BLaER1 (cell line): ENCODE results near the gene EFTUD2.

Source experiments
- H3K27ac ChIP-seq: shearing (Covaris generic); formaldehyde crosslinking; 2 replicates; pipeline ENCODE4 v1.8.1; 2022
- H3K27me3 ChIP-seq: shearing (Covaris generic); formaldehyde crosslinking; 2 replicates; pipeline ENCODE4 v1.8.1; 2022
- H3K36me3 ChIP-seq: shearing (Covaris generic); formaldehyde crosslinking; 2 replicates; pipeline ENCODE4 v1.8.1; 2022
- H3K4me1 ChIP-seq: shearing (Covaris generic); formaldehyde crosslinking; 2 replicates; pipeline ENCODE4 v1.8.1; 2022
- H3K4me2 ChIP-seq: shearing (Covaris generic); formaldehyde crosslinking; 2 replicates; pipeline ENCODE4 v1.8.1; 2022
- H3K4me3 ChIP-seq: shearing (Covaris generic); formaldehyde crosslinking; 2 replicates; pipeline ENCODE4 v1.8.1; 2022
- H3K9ac ChIP-seq: shearing (Covaris generic); formaldehyde crosslinking; 2 replicates; pipeline ENCODE4 v1.8.1; 2022
- H3K9me3 ChIP-seq: shearing (Covaris generic); formaldehyde crosslinking; 2 replicates; pipeline ENCODE4 v1.8.1; 2022
- H4K20me1 ChIP-seq: shearing (Covaris generic); formaldehyde crosslinking; 2 replicates; pipeline ENCODE4 v1.8.1; 2022
- Cebpa-rat ChIP-seq: shearing (Covaris generic); IDR thresholded peaks from 2 replicates; pipeline ENCODE4 v1.8.1; 2022

Gene EFTUD2

DNA sequence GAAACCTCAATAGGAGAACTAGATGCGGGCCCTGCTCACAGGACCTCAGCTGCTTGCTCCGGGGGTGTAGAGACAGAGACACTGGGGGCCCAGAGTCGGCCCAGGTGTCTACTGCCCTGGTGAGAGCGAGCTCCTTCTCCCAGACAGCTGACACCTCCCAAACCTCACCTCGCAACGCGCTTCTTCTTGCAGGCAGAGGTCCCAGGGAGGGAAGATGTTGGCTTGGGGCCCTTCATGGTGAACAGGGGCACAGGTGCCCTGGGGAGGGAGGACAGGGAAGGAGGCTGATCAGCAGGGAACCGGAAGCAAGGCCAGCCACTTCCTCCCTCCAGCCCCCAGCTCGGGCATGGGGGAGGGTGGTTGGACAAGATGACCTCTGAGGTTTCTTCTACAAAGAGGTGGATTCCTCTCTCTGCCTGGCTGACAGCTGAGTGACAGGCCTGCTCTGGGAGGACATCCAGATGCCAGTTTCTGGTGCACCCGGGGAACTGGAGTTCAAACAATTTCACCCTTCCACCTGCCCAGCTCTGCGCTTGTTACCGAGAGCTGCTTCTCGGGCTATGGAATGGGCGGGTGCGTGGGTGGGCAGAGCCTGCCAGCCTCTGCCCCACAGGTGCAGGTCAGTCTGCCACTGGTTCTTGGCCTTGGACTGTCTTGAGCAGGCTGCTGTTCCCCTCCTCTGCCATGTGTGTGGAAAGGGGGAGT, 27.7 kb upstream of the EFTUD2 start:
- no peak overlapping the region for H3K4me2 ChIP-seq
- no peaks in the 10 kb centered on the region for H3K9me3 ChIP-seq
- H3K4me1 ChIP-seq: peaks cover 10% of the 10 kb centered on the region
- no peak overlapping the region for H3K4me3 ChIP-seq
- no peaks in the 10 kb centered on the region for H3K27me3 ChIP-seq
- H4K20me1 ChIP-seq: peaks cover 22% of the 10 kb centered on the region; the same call in 1 of the 2 replicates
- H3K36me3 ChIP-seq: peaks cover 78% of the 10 kb centered on the region
- no peak for TF ChIP-seq Cebpa-rat
- no peak overlapping the region for H3K9ac ChIP-seq
- no peak overlapping the region for H3K27ac ChIP-seq

DNA sequence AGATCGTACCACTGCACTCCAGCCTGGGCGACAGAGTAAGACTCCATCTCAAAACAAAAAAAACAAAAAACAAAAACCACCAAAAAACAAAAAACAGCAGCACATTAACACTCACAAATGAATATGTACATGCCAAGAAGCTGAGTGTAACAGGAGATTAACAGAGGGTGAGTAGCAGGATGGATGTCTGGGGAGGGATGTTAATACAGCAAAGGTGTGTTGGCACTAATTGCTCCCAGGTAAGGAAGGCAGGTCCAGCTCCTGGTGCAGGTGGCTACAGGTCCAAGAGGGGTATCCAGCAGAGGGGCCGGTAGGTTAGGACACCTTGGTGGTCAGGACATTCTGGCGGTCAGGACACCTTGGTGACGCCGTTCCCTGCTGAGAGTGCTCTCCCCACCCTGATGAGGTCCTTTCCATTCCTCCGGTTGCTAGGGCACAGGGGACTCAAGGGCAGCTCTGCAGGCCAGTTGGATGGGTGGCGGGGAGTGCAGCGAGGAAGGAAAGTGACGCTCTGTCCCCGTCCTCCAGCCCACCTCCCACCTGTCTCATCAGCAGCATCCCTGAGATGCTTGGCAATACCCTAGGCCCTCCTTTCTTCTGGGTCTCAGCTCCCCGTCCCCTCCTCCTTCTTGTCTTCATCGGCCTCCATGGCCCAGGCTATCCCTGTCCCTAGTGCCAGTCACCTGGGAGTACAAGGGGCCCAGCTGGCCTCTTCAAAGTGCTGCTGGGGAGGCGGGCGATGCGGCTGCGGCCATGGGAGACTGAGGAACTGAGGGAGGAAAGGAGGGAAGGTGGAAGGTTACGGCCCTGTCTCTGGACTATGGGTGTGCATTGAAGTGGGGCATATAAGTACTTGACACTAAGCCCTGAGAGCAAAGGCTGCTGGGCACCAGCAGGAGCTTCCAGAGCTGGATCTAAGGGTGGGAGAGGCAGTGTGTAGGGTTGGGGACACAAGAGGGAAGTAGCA, 26.8 kb upstream of the EFTUD2 start:
- Histone ChIP-seq H3K9me3 (no peaks in the 10 kb centered on the region), H3K9ac (no peak overlapping the region), H3K4me1 (peaks cover 19% of the 10 kb centered on the region), H4K20me1 (peaks cover 22% of the 10 kb centered on the region; the same call in 1 of the 2 replicates), H3K27ac (no peak overlapping the region), H3K27me3 (no peaks in the 10 kb centered on the region), H3K4me2 (no peak overlapping the region), H3K36me3 (peaks cover 68% of the 10 kb centered on the region), H3K4me3 (no peak overlapping the region)
- no peak for TF ChIP-seq Cebpa-rat

DNA sequence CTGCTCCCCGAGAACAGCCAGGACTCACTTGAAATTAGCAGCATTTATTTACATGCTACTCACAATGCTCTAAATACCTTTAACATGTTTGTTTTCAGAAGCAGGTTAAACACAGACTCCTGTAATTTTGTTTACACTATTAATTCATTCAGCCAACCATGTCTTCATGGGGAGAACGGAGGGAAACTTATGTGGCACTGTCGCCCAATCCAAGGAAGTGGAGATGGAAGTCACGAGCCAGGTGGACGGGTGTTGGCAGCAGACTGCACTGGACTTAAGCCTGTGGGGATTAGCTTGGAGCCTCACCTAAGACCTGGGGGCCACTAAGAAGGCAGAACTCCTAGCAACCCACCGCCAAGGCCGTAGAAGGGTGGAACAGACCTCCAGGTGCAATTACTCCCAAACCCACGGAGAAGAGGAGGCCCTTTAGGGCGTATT, 24.9 kb upstream of the EFTUD2 start:
- H3K4me2 ChIP-seq: no peak overlapping the region
- no peak overlapping the region for H3K27ac ChIP-seq
- H3K9ac ChIP-seq: no peak overlapping the region
- H3K36me3 ChIP-seq: peaks cover 49% of the 10 kb centered on the region
- H3K27me3 ChIP-seq: no peaks in the 10 kb centered on the region
- peaks cover 36% of the 10 kb centered on the region for H3K4me1 ChIP-seq
- TF ChIP-seq Cebpa-rat: no peak
- H3K4me3 ChIP-seq: no peak overlapping the region
- H4K20me1 ChIP-seq: peaks cover 19% of the 10 kb centered on the region; the same call in 1 of the 2 replicates
- H3K9me3 ChIP-seq: no peaks in the 10 kb centered on the region

DNA sequence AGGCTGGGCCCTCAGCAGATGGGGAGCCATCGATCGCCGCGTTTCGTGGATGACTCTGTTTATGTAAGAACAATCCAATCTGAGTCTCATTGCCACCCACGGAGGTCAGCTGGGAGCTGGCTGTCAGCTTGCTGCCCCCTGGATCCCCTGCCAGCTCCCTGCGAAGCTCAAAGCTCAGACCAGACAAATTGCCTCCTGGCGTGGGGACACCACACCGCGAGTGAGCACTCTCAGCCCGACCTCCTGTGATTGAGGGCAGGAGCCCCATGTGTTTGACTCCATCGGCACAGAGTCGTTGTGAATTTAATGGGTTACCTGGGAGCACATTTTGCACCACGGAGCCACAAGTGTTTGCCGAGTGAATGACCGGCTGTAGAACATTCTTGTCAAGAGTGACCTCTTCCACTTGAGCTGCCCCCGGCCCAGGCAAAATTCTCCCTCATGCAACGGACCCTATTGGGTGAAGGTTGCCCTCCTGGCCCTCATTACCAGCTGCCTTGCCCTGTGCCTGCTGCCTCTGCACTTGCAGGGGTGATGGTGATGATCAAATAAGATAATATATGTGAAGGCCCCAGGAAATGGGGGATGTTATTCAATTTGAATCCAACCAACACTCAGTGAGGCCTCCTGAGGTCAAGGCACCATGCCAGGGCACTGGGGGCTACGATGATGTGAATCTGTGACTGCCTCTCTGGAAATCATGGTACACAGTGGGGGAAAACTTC, 23.7 kb upstream of the EFTUD2 start:
- no peak overlapping the region for H3K4me2 ChIP-seq
- peaks cover 36% of the 10 kb centered on the region for H3K4me1 ChIP-seq
- H3K4me3 ChIP-seq: no peak overlapping the region
- no peak overlapping the region for H3K27ac ChIP-seq
- peaks cover 37% of the 10 kb centered on the region for H3K36me3 ChIP-seq
- no peaks in the 10 kb centered on the region for H3K27me3 ChIP-seq
- no peak for TF ChIP-seq Cebpa-rat
- no peak overlapping the region for H3K9ac ChIP-seq
- H4K20me1 ChIP-seq: peaks cover 7% of the 10 kb centered on the region; the same call in 1 of the 2 replicates
- no peaks in the 10 kb centered on the region for H3K9me3 ChIP-seq

DNA sequence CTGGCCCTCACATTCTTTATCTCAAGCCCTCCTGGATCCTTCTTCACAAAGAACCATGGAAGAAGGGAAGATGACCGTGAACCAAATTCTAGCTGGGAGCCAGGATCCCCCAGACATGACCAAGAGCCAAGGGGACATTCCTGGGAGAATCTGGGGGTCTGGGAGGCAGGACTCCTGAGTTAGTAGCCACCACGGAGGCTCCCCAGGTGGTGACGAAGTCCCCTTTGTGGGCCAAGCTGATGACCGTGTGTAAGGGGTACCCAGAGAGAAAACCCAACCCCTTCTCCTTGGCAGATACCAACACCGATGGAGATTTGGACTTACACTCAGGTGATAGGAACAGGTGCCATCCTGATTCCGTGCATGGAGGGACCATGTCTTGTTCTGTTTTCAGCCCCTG, 22.9 kb upstream of the EFTUD2 start:
- H3K9ac ChIP-seq: no peak overlapping the region
- no peak overlapping the region for H3K27ac ChIP-seq
- H3K4me3 ChIP-seq: no peak overlapping the region
- H3K4me2 ChIP-seq: peak overlapping the region; percentile 72
- H3K36me3 ChIP-seq: peaks cover 29% of the 10 kb centered on the region
- no peaks in the 10 kb centered on the region for H3K27me3 ChIP-seq
- H3K4me1 ChIP-seq: peaks cover 35% of the 10 kb centered on the region
- no peaks in the 10 kb centered on the region for H4K20me1 ChIP-seq
- H3K9me3 ChIP-seq: no peaks in the 10 kb centered on the region
- no peak for TF ChIP-seq Cebpa-rat

DNA sequence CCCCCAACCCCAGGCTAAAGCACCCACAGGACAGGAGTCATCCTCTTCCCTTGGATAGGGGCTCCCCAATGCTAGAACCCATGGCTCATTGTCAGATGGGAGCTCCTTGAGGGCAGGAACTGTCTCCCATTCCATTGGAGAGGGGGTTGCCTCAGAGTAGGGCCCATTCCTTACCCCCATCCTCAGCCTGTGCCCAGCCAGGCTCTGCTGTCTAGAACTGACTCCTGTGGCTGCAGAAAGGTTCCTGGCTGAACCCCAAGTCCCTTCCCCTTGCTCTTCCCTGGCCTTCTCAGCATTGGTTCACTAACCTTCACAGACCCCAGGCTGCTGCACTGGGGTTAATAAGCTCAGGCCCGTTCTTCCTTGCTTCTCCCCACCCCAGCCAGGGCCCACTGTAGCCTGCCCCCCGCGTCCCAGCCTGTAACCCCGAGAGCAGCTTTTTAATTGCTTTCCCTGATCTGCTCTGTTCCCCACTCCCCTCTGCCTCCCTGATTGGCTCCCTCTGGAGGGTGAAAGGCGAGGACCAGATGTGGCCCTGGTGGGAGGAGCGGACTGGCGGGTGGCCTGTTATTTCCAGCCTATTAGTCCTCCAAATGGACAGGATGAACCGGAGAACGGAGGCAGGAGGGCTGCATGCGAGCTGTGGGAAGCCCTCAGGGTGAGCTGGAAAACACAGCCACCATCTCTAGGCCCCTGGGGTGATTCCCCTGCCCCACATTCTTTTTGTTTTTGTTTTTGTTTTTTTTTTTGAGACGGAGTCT, 22.1 kb upstream of the EFTUD2 start:
- H3K27ac ChIP-seq: peak overlapping the region; percentile 26; the same call in 1 of the 2 replicates
- no peak for TF ChIP-seq Cebpa-rat
- peak overlapping the region; percentile 72 for H3K4me2 ChIP-seq
- H3K4me1 ChIP-seq: peaks cover 32% of the 10 kb centered on the region
- H3K27me3 ChIP-seq: no peaks in the 10 kb centered on the region
- H3K9me3 ChIP-seq: no peaks in the 10 kb centered on the region
- H3K9ac ChIP-seq: no peak overlapping the region
- H3K4me3 ChIP-seq: peak overlapping the region; percentile 6; the same call in 1 of the 2 replicates
- H4K20me1 ChIP-seq: no peaks in the 10 kb centered on the region
- H3K36me3 ChIP-seq: peaks cover 21% of the 10 kb centered on the region

DNA sequence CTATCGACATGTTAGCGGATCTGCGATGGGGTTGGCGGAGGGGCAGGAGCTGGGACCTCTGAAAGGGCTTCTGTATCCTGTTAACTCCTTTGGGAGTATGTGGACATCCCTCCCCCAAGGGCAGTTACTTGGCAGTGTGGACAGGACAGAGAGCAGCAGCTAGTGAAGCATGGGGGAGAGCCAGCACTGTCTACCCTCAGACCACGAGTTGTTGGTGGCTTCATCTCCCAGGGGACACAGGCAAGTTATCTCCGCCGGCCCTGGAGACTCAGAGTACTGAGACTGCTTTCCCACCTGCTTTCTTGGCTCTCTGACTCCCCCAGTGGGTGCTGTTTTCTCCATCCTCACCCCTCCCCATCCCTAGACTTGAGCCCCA, 21.3 kb upstream of the EFTUD2 start:
- Histone ChIP-seq H4K20me1 (no peaks in the 10 kb centered on the region), H3K27me3 (no peaks in the 10 kb centered on the region), H3K4me3 (peak overlapping the region; percentile 6; the same call in 1 of the 2 replicates), H3K4me1 (peaks cover 32% of the 10 kb centered on the region), H3K9ac (no peak overlapping the region), H3K9me3 (no peaks in the 10 kb centered on the region), H3K36me3 (peaks cover 13% of the 10 kb centered on the region), H3K4me2 (peak overlapping the region; percentile 72), H3K27ac (0 out of 2 replicates have a peak overlapping the region, but pooled peaks have one; percentile 26)
- TF ChIP-seq Cebpa-rat: no peak

DNA sequence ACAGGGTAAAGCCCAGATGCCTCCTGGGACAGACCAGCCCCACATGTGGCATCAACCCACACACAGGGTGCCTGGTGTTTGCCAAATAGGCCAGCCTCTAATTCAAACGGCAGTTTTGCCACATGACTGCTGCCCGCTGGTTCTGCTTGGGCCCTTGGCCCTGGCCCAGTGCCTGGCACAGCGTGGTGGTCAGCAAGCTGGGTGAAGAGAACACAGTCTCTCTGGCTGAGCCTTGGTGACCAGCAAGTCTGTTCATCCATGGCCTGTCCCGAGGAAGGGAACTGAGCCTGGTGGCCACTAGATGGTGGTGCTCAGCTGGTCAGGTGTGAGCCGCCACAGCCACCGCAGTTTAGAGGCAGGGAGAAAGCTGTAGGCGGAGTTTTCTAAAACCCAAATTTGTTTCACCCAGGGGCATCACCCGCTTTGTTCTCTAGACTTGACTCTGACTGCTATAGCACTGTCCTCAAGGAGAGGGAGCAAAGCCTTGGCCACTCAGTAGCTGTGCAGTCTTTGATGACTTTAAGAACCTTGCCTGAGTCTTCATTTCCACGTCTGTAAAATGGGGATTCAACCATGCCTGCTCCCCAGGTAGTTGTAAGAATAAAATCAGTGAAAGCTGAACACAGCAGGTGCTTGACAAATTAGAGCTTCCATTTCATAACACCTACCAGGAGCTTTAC, 20.8 kb upstream of the EFTUD2 start:
- H3K36me3 ChIP-seq: peaks cover 8% of the 10 kb centered on the region

More for the DNA sequence above, 20.8 kb upstream of the EFTUD2 start:
- H3K9me3 ChIP-seq: no peaks in the 10 kb centered on the region
- H3K4me3 ChIP-seq: peak overlapping the region; percentile 6; the same call in 1 of the 2 replicates
- no peak overlapping the region; the same call in 1 of the 2 replicates for H3K27ac ChIP-seq
- TF ChIP-seq Cebpa-rat: no peak
- H3K4me1 ChIP-seq: peaks cover 32% of the 10 kb centered on the region
- peak overlapping the region; percentile 72 for H3K4me2 ChIP-seq
- H4K20me1 ChIP-seq: no peaks in the 10 kb centered on the region
- peak overlapping the region; percentile 9; the same call in 1 of the 2 replicates for H3K9ac ChIP-seq
- H3K27me3 ChIP-seq: peaks cover 4% of the 10 kb centered on the region; the same call in 1 of the 2 replicates
